HCT116 (cell line): ENCODE results near the gene FBXO48. TPM values are rescaled to one million over a fixed set of nuclear protein-coding genes. Genes with fewer than 3 reads are reported as not detected.

ENCODE experiments used
- ATAC-seq: fragments of 200-7000 bp; cut with Tn5 transposase; 2 replicates; pipeline ENCODE4 v1.9.1; 2020; ENCODE audit warnings: mild to moderate bottlenecking, moderate library complexity
- BruUV-seq: library from RNA; stranded (reverse); fragments of 400-500 nt; replicated peaks from 2 replicates; lab custom pipeline; 2021; lab: Mats Ljungman, UMichigan
- CTCF ChIA-PET: fragments of 300-600 bp; sonication (Branson Sonifier 250); formaldehyde crosslinking; loops from one replicate; lab custom pipeline; 2021; ENCODE audit warnings: antibody characterized with exemption; lab: Charles Lee
- POLR2A ChIA-PET: fragments of 300-600, 350-600 bp; sonication (Branson Sonifier 250); formaldehyde crosslinking; loops from one replicate; lab custom pipeline; 2021; ENCODE audit warnings: antibody characterized with exemption; lab: Charles Lee
- RAD21 ChIA-PET, 2 experiments: fragments of 300-600 bp; sonication (Branson Sonifier 250); formaldehyde crosslinking; loops; one replicate each; lab custom pipeline; 2023; ENCODE audit warnings: low total read pairs in 2 of 2; ENCODE audit not compliant: uncharacterized antibody in 2 of 2, unreplicated experiment in 2 of 2, low non-redundant PET in 1 of 2; lab: Charles Lee
- DNase-seq: peaks from one replicate; pipeline ENCODE4 v3.0.0-alpha.2; 2010; ENCODE audit warnings: low read depth, low spot score
- H2AFZ ChIP-seq: fragments of 200-600 bp; shearing (Covaris generic), sonication (generic); 2 replicates; pipeline ENCODE4 v1.6.1; 2017; ENCODE audit warnings: low read depth, mixed run types, mixed read lengths, antibody characterized with exemption, low read length; ENCODE audit not compliant: poor library complexity, severe bottlenecking
- H3K27ac ChIP-seq: 2 replicates; pipeline ENCODE4 v1.5.1; 2012; ENCODE audit warnings: low read depth, low read length
- H3K27me3 ChIP-seq: fragments of 200-600 bp; sonication (generic); 2 replicates; pipeline ENCODE4 v1.6.1; 2016; ENCODE audit warnings: mixed run types, low read length, mixed read lengths; ENCODE audit not compliant: insufficient read depth
- H3K36me3 ChIP-seq, 2 experiments: fragments of 200-500 bp in 1 of 2; fragments of 200-600 bp in 1 of 2; sonication (Bioruptor generic) in 1 of 2; sonication (generic) in 1 of 2; 2 replicates each; pipeline versions ENCODE4 v1.5.1 to v1.6.1; 2014 to 2016; ENCODE audit warnings: low read length in 2 of 2, inconsistent platforms in 1 of 2, mixed read lengths in 1 of 2, mixed run types in 1 of 2; ENCODE audit not compliant: insufficient read depth in 2 of 2, control insufficient read depth in 1 of 2
- H3K4me1 ChIP-seq, 2 experiments: fragments of 200-600 bp in 1 of 2; sonication (generic) in 1 of 2; 2 replicates each; pipeline versions ENCODE4 v1.5.1 to v1.6.1; 2012 to 2017; ENCODE audit warnings: low read length in 2 of 2, inconsistent platforms in 1 of 2, mild to moderate bottlenecking in 1 of 2, mixed read lengths in 1 of 2, mixed run types in 1 of 2, moderate library complexity in 1 of 2; ENCODE audit not compliant: insufficient read depth in 2 of 2, control insufficient read depth in 1 of 2
- H3K4me2 ChIP-seq: fragments of 200-600 bp; sonication (generic); 2 replicates; pipeline ENCODE4 v1.6.1; 2017; ENCODE audit warnings: mixed run types, low read length, mixed read lengths
- H3K4me3 ChIP-seq, 2 experiments: fragments of 200-600 bp in 1 of 2; sonication (generic) in 1 of 2; replicated peaks in 1 of 2; 2 replicates each; pipeline ENCODE4 v1.5.1; 2011 to 2016; ENCODE audit warnings: low read length in 2 of 2, control low read depth in 1 of 2, low read depth in 1 of 2, mild to moderate bottlenecking in 1 of 2, mixed read lengths in 1 of 2, mixed run types in 1 of 2
- H3K79me2 ChIP-seq: fragments of 200-600 bp; sonication (generic); 2 replicates; pipeline ENCODE4 v1.6.1; 2017; ENCODE audit warnings: mild to moderate bottlenecking, mixed run types, low read length, moderate library complexity, mixed read lengths; ENCODE audit not compliant: insufficient read depth
- H3K9ac ChIP-seq: fragments of 200-600 bp; sonication (generic); 2 replicates; pipeline ENCODE4 v1.6.1; 2016; ENCODE audit warnings: low read length, mixed read lengths
- H3K9me2 ChIP-seq: fragments of 200-600 bp; sonication (generic), shearing (Covaris generic); 2 replicates; pipeline ENCODE4 v1.6.1; 2017; ENCODE audit warnings: mixed run types, mild to moderate bottlenecking, moderate library complexity; ENCODE audit not compliant: insufficient read depth
- H3K9me3 ChIP-seq, 2 experiments: fragments of 200-500 bp in 1 of 2; fragments of 200-600 bp in 1 of 2; sonication (Bioruptor generic) in 1 of 2; sonication (generic) in 1 of 2; 2 replicates each; pipeline ENCODE4 v1.6.1; 2014 to 2017; ENCODE audit warnings: low read length in 2 of 2, mixed read lengths in 2 of 2, inconsistent platforms in 1 of 2, low read depth in 1 of 2, mild to moderate bottlenecking in 1 of 2, mixed run types in 1 of 2, moderate library complexity in 1 of 2; ENCODE audit not compliant: control insufficient read depth in 1 of 2, insufficient read depth in 1 of 2
- H4K20me1 ChIP-seq: fragments of 200-600 bp; sonication (generic), shearing (Covaris generic); 2 replicates; pipeline ENCODE4 v1.6.1; 2017; ENCODE audit warnings: mixed run types, mild to moderate bottlenecking, moderate library complexity; ENCODE audit not compliant: insufficient read depth
- CBX3 ChIP-seq: IDR thresholded peaks from 2 replicates; pipeline ENCODE4 v1.6.1; 2012; ENCODE audit warnings: low read depth
- CEBPB ChIP-seq: IDR thresholded peaks from 2 replicates; pipeline ENCODE4 v1.6.1; 2012; ENCODE audit warnings: low read depth
- CTCF ChIP-seq, 3 experiments: fragments of 200-600 bp in 1 of 3; sonication (generic) in 1 of 3; IDR thresholded peaks in 2 of 3; conservative IDR thresholded peaks in 1 of 3; 2 replicates each; pipeline ENCODE4 v1.5.1; 2012 to 2017; ENCODE audit warnings: low read depth in 2 of 3, low read length in 2 of 3, antibody characterized with exemption in 1 of 3, borderline replicate concordance in 1 of 3, control low read depth in 1 of 3, mild to moderate bottlenecking in 1 of 3, mixed read lengths in 1 of 3, mixed run types in 1 of 3, moderate library complexity in 1 of 3; ENCODE audit not compliant: insufficient read depth in 1 of 3
- EGR1 ChIP-seq: IDR thresholded peaks from 2 replicates; pipeline ENCODE4 v1.6.1; 2012; ENCODE audit warnings: low read depth
- ELF1 ChIP-seq: IDR thresholded peaks from 2 replicates; pipeline ENCODE4 v1.6.1; 2012; ENCODE audit warnings: low read depth, borderline replicate concordance
- EZH2 ChIP-seq: fragments of 200-600 bp; sonication (generic); IDR thresholded peaks from 2 replicates; pipeline ENCODE4 v1.6.1; 2017; ENCODE audit warnings: antibody characterized with exemption, mixed run types
- RAD21 ChIP-seq: IDR thresholded peaks from 2 replicates; pipeline ENCODE4 v1.6.1; 2012; ENCODE audit warnings: low read depth, mild to moderate bottlenecking
- REST ChIP-seq: IDR thresholded peaks from 2 replicates; pipeline ENCODE4 v1.6.1; 2012; ENCODE audit warnings: low read depth
- SP1 ChIP-seq: IDR thresholded peaks from 2 replicates; pipeline ENCODE4 v1.6.1; 2012; ENCODE audit warnings: low read depth
- TCF7L2 ChIP-seq: IDR thresholded peaks from 2 replicates; pipeline ENCODE4 v1.7.0; 2011; ENCODE audit warnings: borderline replicate concordance, inconsistent platforms; ENCODE audit not compliant: insufficient read depth, insufficient read length; ENCODE audit errors: extremely low read depth
- YY1 ChIP-seq: IDR thresholded peaks from 2 replicates; pipeline ENCODE4 v1.6.1; 2011; ENCODE audit warnings: low read length, low read depth, moderate library complexity, mild to moderate bottlenecking; ENCODE audit not compliant: insufficient replicate concordance; ENCODE audit errors: extremely low read depth
- ZBTB33 ChIP-seq: IDR thresholded peaks from 2 replicates; pipeline ENCODE4 v1.6.1; 2011; ENCODE audit warnings: mild to moderate bottlenecking, low read length, moderate library complexity; ENCODE audit not compliant: insufficient replicate concordance; ENCODE audit errors: extremely low read depth
- ZNF274 ChIP-seq: fragments of 200-500 bp; sonication (Bioruptor generic); IDR thresholded peaks from 2 replicates; pipeline ENCODE4 v1.6.1; 2014; ENCODE audit warnings: mild to moderate bottlenecking, low read depth, low read length, inconsistent platforms
- intact Hi-C: fragments of 100-400 bp; cut with micrococcal nuclease; formaldehyde crosslinking; loops from 2 replicates; pipeline ENCODE4 v1.10.0; 2022
- total RNA-seq: library from RNA; stranded (reverse); gene quantifications from one replicate; pipeline ENCODE4 v1.2.1, GENCODE V29; 2021; ENCODE audit not compliant: unreplicated experiment

The FBXO48 gene
- total RNA-seq, 1 experiment from 2014 or later: 0.91 TPM

GRCh38 chr2:68472796-68473414 is 5.8 kb upstream of the FBXO48 start (continued):
- no peak for TF ChIP-seq ZBTB33

GRCh38 chr2:68471385-68471784 is 4.3 kb upstream of the FBXO48 start:
- DNase-seq: no peak
- no peak for ATAC-seq
- Histone ChIP-seq H3K36me3 (no peaks in the 10 kb centered on the region), H3K27me3 (no peaks in the 10 kb centered on the region), H3K4me2 (no peak overlapping the region), H3K9me3 (no peaks in the 10 kb centered on the region), H3K9me2 (no peaks in the 10 kb centered on the region), H3K4me1 (peaks cover 0 to 11% of the 10 kb centered on the region in 2 experiments; a peak in 3 of 4 replicates), H3K4me3 (no peak overlapping the region), H3K9ac (no peak overlapping the region), H3K27ac (no peak overlapping the region), H4K20me1 (no peaks in the 10 kb centered on the region), H3K79me2 (no peaks in the 10 kb centered on the region), H2AFZ (no peak overlapping the region)
- intact Hi-C loops: loop anchor here (10.0 kb wide), 1 partner anchor 833 kb away; no protein-coding TSS in a partner anchor
- RAD21 ChIA-PET: no interaction called here
- no TSS peak for BruUV-seq
- POLR2A ChIA-PET: no interaction called here
- CTCF ChIA-PET: interaction anchor here (1.3 kb wide), 1 partner anchor 16 kb away, joined by 3 read pairs; no protein-coding TSS in a partner anchor
- no peak for TF ChIP-seq EZH2
- no peak for TF ChIP-seq YY1
- no peak for TF ChIP-seq CEBPB
- TF ChIP-seq CTCF (IDR thresholded peaks at IDR 0.05 in 2 of 3, conservative IDR thresholded peaks at IDR 0.05 in 1 of 3; ENCODE audit: borderline replicate concordance in 1 of 3, insufficient read depth in 1 of 3, low read depth in 2 of 3, low read length in 2 of 3): no peak
- TF ChIP-seq ZNF274: no peak
- TF ChIP-seq TCF7L2: no peak
- no peak for TF ChIP-seq ELF1
- no peak for TF ChIP-seq RAD21
- no peak for TF ChIP-seq REST
- TF ChIP-seq ZBTB33: no peak
- TF ChIP-seq SP1: no peak
- no peak for TF ChIP-seq CBX3
- no peak for TF ChIP-seq EGR1
